ENCODE measurements around the gene PCLAF.
"Not testable (repeated sequence)": the region's sequence is repeated elsewhere in the genome, so short reads cannot be mapped to it uniquely, and the experiment has no call there.

The PCLAF gene

DNA sequence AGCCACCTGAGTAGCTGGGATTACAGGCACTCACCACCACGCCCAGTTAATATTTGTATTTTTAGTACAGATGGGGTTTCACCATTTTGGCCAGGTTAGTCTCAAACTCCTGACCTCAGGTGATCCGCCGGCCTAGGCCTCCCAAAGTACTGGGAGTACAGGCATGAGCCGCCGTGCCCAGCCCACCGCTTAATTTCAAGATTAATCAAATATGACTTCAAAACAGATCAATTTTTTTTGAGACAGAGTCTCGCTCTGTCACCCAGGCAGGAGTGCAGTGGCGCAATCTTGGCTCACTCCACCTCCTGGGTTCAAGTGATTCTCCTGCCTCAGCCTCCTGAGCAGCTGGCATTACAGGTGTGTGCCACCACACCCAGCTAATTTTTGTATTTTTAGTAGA lies 9.9 kb downstream of the PCLAF start:
- DNase-seq (ENCODE audit: insufficient read length, low spot score); FAIRE-seq: not testable (repeated sequence)

DNA sequence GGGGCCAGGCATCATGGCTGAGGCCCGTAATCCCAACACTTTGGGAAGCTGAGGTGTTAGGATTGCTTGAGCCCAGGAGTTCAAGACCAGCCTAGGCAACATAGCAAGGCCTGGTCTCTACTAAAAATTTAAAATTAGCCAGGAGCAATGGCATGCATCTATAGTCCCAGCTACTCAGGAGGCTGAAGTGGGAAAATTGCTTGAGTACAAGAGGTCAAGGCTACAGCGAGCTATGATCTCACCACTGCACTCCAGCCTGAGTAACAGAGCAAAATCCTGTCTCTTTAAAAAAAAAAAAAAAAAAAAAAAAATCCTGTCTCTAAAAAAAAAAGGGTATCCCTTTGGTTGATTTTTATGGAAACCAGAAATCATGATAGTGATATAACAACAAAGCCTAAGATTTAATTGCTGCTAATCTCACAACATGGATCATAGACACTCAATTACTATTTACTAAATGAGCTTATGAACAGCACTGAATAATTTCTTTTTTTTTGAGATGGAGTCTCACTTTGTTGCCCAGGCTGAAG lies 12.1 kb downstream of the PCLAF start:
- DNase-seq (ENCODE audit: insufficient read length, low spot score) (no peak), FAIRE-seq (no peak)

DNA sequence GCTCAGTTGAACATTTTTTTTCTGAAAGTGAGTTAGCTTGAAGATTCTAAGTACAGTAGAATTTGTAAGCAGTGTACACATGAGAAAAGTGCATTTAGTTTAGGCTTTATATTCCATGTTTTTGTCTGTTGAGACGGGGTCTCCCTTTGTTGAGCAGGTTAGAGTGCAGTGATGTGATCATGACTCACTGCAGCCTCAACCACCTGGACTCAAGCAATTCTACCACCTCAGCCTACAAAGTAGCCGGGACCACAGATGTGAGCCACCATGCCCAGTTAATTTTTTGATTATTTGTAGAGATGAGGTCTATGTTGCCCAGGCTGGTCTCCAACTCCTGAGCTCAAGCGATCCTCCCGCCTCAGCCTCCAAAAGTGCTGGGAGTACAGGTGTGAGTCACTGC lies 20.0 kb downstream of the PCLAF start:
- no peak for FAIRE-seq
- no peak for DNase-seq (ENCODE audit: insufficient read length, low spot score)

DNA sequence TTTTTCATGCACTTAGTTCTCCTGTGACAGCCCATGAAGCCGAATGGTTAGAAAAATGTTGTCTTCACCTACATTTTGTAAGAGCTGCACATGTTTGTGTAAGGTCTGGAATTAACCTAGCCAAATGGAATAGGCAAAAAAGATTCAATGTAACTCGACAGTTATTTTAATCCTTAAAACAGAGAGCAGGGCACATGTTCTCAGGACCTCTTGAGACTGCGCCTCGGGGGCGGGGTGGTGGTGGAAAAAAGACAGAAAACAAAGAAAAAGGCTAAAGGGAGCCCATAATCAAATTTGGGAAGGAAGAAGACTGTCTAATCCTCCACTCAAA lies 24.6 kb downstream of the PCLAF start:
- no peak for FAIRE-seq
- no peak for DNase-seq (ENCODE audit: insufficient read length, low spot score)

DNA sequence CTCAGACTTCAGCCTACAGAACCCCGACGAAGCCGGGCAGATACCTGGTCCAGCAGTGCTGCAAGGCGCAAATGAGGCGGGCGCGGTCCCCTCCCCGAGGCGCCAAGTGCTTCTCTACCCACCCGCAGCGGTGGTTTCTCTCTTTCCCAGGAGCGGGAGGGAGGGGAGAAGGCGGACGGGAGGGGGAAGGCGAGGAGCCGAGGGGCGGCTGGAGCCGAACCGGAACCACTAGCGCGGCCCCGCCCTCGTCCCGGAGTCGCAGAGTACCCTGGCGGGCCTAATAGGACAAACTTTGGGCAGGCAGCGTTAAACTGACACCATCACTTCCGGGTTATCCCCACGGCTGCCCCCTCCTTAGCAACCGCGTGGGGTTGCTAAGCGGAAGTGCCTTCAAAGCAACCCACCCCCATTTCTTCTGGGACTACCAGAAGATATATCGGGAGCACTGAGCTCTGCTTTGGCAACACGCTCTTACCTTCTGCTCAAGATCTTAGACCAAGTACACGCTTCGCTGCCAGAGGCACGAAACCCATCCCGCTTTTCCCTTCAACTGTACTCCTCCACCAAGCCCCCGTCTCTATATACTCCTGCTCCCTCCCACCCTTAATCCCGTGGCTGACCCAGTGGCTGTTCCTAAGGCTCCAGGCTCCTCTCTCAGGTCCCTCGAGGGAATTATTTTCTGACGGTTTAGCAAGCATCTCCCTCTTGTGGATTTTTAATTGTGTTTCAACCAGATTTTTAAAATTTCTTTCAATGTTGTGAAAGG lies 25.1 kb downstream of the PCLAF start, which contains the start of gene CSNK1G1:
CSNK1G1 (minus strand) TSS at position 230 of the 766 bp plus-strand sequence. CDS start 55,674 bp downstream, outside the sequence.
- DNase-seq (ENCODE audit: insufficient read length, low spot score) (peak; percentile 79), FAIRE-seq (peak; percentile 98)

DNA sequence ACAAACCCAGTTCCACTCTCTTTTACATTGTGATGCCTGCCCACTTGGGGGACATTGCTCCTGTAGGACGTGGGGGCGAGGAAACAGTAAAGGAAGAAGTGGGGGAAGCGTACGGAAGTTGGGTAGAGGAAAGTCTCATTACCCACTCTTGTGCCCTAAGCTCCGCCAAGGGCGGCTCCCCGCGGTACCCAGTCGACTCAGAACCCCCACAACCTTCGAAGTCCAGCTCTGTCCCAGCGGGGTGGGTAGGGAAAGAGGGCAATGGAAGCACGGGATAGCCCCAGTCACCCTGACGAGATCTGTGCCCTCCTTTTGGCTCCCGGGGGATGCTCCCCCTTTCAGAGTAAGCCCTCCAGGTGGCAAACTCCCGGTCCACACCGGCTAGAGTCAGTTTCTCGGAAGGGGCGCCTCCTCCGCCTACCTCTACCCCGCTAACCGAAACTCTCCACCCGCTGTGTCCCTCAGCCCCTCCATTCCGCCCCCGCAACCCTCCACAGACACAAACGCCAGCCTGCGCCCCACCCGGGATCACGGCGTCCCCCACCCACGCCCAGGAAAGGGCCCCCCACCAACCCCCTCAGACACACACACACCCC lies 25.8 kb downstream of the PCLAF start:
- FAIRE-seq (peak; percentile 48), DNase-seq (ENCODE audit: insufficient read length, low spot score) (no peak)

DNA sequence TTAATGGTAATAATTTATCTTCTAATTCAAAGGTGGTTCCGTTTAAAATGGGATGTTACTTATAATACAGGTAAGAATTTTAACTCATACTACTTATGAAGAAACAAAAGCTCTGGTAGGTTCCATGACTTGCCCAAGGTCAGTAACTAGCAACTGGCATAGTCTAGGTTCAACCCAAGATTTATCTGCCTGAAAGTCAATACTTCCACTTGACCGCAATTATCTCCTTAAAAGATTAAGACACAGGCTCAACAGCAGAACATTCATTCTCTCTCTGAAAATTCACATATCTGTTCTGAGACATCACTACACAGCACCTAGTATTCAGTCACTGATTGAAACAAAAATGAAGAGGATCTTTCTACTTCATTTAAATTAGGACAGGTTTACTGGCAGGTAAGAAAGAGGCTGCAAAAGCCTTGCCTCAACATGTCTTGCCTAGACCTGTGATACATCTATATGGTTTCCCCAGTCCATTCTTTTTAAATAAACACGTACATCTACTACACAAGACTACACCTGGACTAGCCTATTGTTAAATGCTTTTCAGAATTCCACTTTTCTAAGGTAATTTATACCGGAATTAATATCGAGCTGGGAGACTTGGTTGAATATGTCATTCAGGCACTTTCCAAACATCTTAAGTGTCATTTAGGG lies 26.4 kb downstream of the PCLAF start:
- peak; percentile 4 for FAIRE-seq
- DNase-seq (ENCODE audit: insufficient read length, low spot score) = no peak

DNA sequence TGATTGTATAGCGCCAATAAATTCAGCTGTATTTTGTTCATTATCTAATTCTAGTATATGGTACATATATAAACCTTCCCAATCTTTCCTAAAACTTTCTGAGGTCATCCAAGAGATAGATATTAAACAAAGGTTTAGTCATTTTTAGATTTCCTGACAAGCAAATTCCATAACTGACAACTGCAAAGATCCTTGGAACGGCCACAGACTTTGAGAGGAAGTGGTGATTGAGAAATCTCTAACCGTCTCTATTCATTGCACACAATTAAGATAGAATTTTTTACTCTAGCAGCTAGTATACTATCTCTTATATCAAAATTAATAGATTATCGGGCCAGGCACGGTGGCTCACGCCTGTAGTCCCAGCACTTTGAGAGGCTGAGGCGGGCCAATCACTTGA lies 30.0 kb downstream of the PCLAF start:
- FAIRE-seq = no peak

DNA sequence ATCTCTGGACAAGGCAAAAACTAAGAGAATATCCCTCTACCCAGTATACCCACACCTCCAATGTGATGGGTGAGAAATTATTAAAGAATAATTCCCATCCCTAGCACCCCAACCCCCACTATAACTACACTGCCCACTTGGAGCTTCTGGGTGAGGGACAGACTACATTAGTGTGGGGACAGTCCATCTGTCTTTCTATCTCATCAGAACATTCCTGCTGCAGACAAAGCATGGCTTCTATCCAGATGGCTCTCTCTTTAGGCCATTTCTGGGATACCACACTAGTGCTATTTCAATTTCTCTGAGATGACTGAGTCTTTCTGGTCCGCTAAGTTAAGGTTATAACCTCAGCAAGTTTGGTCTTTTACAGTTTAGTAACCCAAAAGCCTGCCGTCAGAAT lies 31.9 kb downstream of the PCLAF start:
- no peak for FAIRE-seq
- DNase-seq (ENCODE audit: insufficient read length, low spot score) = no peak

More for the DNA sequence above, 30.0 kb downstream of the PCLAF start:
- DNase-seq (ENCODE audit: insufficient read length, low spot score) = no peak

DNA sequence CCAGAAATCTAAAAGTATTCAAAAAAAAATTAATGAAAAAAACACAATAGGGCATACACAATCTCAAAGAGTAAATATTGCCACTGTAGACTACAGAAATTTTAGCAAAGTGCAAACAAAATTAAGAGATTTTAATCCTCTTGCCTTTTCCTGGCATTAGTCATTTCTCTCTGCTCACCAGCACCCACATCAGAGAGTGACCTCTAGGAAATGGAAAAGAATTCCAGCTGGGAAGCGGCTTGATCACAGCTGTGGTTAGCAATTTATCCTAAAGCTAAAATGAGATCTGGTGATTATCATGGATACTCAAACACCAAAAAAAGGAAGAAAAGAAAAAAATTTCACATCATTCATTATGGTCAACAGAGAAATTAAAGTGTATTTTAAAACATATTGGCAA lies 32.8 kb downstream of the PCLAF start:
- FAIRE-seq = no peak
- DNase-seq (ENCODE audit: insufficient read length, low spot score) = no peak

DNA sequence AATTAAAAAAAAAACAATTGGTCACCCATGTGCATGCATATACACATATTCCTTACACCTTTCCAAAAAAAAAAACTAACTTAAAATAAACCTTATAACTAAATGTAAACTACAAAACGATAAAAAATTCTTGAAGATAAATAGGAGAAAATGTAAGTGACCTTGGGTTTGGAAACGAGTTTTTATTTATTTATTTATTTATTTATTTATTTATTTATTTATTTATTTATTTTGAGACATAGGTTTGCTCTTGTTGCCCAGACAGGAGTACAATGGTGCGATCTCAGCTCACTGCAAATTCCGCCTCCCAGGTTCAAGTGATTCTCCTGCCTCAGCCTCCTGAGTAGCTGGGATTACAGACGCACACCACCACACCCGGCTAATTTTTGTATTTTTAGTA lies 35.0 kb downstream of the PCLAF start:
- not testable (repeated sequence) for DNase-seq (ENCODE audit: insufficient read length, low spot score); FAIRE-seq

DNA sequence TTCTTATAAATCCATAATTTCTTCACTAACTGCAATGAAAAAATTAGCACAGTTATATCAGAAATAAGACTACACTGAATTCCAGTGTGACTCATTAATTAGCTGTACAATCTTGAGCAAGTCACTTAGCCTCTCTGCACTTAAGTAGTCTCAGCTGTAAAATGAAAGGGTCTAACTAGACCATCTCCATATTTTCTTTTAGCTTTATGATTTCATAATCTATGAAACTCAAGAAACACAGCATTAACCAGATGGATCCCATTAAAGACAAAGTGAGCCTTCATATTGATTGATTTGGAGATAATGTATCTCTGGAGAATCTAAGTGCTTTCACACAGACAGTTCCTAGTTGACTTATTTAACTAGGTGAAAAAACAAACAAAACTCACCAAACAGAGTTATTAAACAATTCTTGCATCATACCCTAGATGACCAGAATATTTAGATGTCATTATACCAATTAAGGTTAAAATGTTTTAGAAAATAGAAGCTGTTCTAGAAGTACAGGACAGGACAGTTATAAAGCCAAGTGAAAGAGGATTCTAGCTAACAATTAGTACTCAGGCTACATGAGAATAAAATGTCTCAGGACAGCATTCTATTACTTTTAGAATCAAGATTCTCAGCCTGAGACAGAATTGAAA lies 36.5 kb downstream of the PCLAF start:
- FAIRE-seq = peak; percentile 66
- DNase-seq (ENCODE audit: insufficient read length, low spot score) = no peak

DNA sequence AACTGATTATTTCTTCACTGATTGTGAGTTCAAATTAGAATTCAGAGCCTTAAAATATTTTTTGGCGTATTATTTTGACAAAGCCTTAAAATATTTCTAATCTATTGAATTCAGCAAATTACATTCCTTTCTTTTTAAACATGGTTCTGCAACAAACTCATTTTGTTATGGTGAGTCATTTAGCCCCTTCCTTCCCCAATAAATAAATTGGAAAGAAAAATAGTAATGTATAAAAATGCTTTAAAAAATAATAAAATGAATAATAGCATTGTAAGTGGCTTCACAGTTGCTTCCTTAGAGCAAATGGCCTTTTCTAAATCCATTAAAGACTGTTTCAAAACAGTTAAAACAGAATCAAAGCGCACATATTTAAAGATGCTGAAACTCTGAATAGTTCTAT lies 37.4 kb downstream of the PCLAF start:
- no peak for DNase-seq (ENCODE audit: insufficient read length, low spot score)
- FAIRE-seq = no peak

DNA sequence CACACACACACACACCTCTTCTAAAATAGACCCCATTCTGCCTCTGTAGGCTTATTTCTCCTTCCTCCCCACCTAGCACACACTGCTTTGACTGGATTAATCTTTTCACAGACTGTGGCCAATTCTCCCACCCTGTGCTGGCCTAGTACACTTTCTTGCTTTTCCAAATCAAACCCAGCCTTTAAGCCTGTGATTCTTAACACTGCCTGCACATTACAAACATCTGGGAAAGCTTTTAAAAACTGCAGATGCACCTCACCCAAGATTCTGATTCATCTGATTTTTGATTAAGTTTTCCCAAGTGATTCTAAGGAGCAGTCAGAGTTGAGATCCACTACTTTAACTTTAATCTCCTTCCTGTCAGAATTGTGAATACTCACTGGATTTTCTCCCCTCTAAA lies 38.0 kb downstream of the PCLAF start:
- DNase-seq (ENCODE audit: insufficient read length, low spot score) = no peak
- no peak for FAIRE-seq

DNA sequence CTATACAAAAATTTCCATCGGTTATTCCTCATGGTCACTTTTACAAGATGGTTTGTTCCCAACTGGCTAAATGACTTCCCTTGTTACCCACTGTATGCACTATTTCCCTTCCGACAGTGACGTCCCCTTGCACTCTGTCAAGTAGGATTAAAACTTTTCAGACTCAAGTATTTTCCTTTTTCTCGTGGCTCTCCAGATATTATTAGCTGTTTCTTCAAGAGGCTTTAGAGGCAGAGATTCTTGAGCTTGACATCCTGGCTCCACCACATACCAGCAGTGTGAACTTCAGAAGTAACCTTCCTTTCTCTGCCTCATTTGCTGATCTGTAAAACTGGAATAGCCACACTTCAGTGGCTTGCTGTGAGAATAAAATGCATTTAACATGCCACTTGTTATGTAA lies 39.3 kb downstream of the PCLAF start:
- no peak for DNase-seq (ENCODE audit: insufficient read length, low spot score)
- no peak for FAIRE-seq

DNA sequence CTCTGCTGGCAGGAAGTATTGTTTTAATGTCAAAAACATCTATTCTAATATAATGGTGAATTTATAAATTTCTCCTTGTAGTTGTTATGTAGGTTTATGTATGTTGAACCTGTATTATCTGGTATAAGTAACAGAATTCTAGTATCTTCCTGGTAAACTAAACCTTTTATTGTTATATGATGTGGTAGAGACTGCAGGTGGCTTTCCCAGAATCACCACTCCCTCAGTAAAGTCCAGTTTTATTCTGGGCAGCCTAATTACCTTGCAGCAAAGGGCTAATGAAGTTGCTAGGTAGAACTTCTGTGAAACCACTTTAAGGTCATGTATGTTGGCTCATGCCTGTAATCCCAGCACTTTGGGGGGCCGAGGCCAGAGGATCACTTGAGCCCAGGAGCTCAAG lies 40.9 kb downstream of the PCLAF start:
- DNase-seq (ENCODE audit: insufficient read length, low spot score) (no peak), FAIRE-seq (no peak)

DNA sequence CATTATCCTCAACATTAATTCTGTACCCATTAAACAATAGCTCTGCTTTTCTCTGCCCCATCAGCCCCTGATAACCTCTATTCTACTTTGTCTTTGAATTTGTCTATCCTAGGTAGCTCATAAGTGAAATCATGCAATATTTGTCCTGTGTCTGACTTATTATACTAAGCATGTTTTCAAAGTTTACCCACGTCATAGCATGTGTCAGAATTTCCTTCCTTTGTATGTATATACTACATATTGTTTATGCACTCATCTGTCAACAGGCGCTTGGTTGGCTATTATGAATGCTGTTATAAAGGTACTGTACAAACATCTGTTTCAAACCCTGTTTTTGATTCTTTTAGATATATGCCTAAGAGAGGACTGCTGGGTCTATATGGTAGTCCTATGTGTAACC lies 43.5 kb downstream of the PCLAF start:
- no peak for FAIRE-seq

DNA sequence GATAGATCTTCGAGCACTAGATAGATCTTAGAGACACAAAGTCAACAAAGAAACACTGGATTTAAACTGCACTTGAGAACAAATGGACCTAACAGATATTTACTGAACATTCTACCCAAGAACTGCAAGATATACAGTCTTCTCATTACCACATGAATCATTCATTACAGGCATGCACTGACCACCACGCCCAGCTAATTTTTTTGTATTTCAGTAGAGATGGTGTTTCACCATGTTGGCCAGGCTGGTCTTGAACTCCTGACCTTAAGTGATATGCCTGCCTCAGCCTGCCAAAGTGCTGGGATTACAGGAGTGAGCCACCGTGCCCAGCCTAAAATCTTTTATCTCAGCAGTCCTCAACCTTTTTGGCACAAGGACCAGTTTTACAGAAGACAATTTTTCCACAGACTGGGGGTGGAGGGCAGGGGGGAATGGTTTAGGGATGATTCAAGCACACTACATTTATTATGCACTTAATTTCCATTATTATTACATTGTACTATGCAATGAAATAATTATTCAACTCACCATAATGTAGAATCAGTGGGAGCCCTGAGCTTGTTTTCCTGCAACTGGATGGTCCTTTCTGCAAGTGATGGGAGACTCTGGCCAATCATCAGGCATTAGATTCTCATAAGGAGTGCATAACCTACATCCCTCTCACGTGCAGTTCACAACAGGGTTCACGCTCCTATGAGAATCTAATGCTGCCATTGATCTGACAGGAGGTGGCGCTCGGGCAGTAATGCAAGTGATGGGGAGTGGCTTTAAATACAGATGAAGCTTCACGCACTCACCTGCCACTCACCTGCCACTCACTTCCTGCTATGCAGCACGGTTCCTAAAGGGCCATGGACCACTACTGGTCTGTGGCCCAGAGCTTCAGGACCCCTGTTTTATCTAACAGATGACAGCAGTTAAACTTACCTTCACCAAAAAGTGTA lies 47.0 kb downstream of the PCLAF start:
- no peak for FAIRE-seq

More for the DNA sequence above, 43.5 kb downstream of the PCLAF start:
- DNase-seq (ENCODE audit: insufficient read length, low spot score) = no peak

DNA sequence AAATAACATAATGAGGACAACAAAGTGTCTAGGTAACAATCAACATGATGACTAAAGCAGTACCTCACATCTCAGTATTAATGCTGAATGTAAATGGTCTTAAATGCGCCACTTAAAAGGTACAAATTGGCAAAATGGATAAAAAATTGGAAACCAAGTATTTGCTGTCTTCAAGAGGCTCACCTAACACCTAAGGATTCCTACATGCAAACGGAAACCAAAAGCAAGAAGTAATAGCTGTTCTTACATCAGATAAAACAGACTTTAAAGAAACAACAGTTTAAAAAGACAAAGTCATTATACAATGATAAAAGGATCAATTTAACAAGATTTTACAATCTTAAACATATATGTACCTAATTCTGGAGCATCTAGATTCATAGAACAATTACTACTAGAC lies 47.7 kb downstream of the PCLAF start:
- DNase-seq (ENCODE audit: insufficient read length, low spot score) (no peak), FAIRE-seq (peak; percentile 23)

More for the DNA sequence above, 47.0 kb downstream of the PCLAF start:
- no peak for DNase-seq (ENCODE audit: insufficient read length, low spot score)

DNA sequence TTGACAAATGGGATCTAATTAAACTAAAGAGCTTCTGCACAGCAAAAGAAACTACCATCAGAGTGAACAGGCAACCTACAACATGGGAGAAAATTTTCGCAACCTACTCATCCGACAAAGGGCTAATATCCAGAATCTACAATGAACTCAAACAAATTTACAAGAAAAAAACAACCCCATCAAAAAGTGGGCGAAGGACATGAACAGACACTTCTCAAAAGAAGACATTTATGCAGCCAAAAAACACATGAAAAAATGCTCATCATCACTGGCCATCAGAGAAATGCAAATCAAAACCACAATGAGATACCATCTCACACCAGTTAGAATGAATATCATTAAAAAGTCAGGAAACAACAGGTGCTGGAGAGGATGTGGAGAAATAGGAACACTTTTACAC lies 49.6 kb downstream of the PCLAF start:
- not testable (repeated sequence) for FAIRE-seq; DNase-seq (ENCODE audit: insufficient read length, low spot score)

Measured in GM19239 (cell line).